CD4-positive, alpha-beta T cell (primary cell): ENCODE measurements around the gene TMEM208. TPM values are rescaled to one million over a fixed set of nuclear protein-coding genes. Genes with fewer than 3 reads are reported as not detected.

Experiments
- ATAC-seq: fragments of 200-7000 bp; cut with Tn5 transposase; one replicate; pipeline ENCODE4 v1.10.0; 2022; ENCODE audit warnings: mild to moderate bottlenecking; ENCODE audit not compliant: poor library complexity
- CTCF ChIA-PET: fragments of 350-600 bp; sonication (Branson Sonifier 250); formaldehyde crosslinking; loops from one replicate; lab custom pipeline; 2021; ENCODE audit warnings: antibody characterized with exemption, inconsistent platforms; lab: Charles Lee
- POLR2A ChIA-PET: fragments of 350-600 bp; sonication (Branson Sonifier 250); formaldehyde crosslinking; loops from one replicate; lab custom pipeline; 2021; ENCODE audit warnings: antibody characterized with exemption, inconsistent platforms; lab: Charles Lee
- DNase-seq, 14 experiments: peaks; one replicate each; pipeline ENCODE4 v3.0.0-alpha.2; 2013 to 2020; ENCODE audit warnings: mixed read lengths in 2 of 14
- H3K27ac ChIP-seq, 2 donors: one replicate each; pipeline versions ENCODE4 v1.5.1 to v1.7.0; 2013; ENCODE audit warnings: low read length in 2 of 2, low read depth in 1 of 2, mild to moderate bottlenecking in 1 of 2
- H3K27me3 ChIP-seq, 2 experiments: 1 replicate in 1 of 2; 2 replicates in 1 of 2; pipeline versions ENCODE4 v1.6.1 to v1.7.0; 2013; ENCODE audit warnings: low read length in 2 of 2, control low read depth in 1 of 2, mild to moderate bottlenecking in 1 of 2, moderate library complexity in 1 of 2; ENCODE audit not compliant: insufficient read depth in 2 of 2, control insufficient read depth in 1 of 2
- H3K36me3 ChIP-seq: one replicate; pipeline ENCODE4 v1.6.1; 2013; ENCODE audit warnings: low read length, control low read depth; ENCODE audit not compliant: insufficient read depth
- H3K4me1 ChIP-seq: one replicate; pipeline ENCODE4 v1.6.1; 2013; ENCODE audit warnings: low read length, control low read depth; ENCODE audit not compliant: insufficient read depth
- H3K4me3 ChIP-seq: one replicate; pipeline ENCODE4 v1.5.1; 2013; ENCODE audit warnings: mild to moderate bottlenecking, low read length, moderate library complexity
- H3K9me3 ChIP-seq, 2 experiments: 1 replicate in 1 of 2; 2 replicates in 1 of 2; pipeline versions ENCODE4 v1.6.1 to v1.7.0; 2013; ENCODE audit warnings: low read length in 2 of 2, mild to moderate bottlenecking in 2 of 2, control low read depth in 1 of 2, moderate library complexity in 1 of 2; ENCODE audit not compliant: control insufficient read depth in 1 of 2, insufficient read depth in 1 of 2
- H3K27ac Mint-ChIP-seq: one replicate; pipeline ENCODE4 v1.8.0; 2020; ENCODE audit warnings: mixed read lengths
- H3K27me3 Mint-ChIP-seq: one replicate; pipeline ENCODE4 v1.8.0; 2021; ENCODE audit warnings: mixed read lengths
- H3K36me3 Mint-ChIP-seq: one replicate; pipeline ENCODE4 v1.8.0; 2021; ENCODE audit warnings: low read depth, mixed read lengths
- H3K4me1 Mint-ChIP-seq: one replicate; pipeline ENCODE4 v1.8.0; 2021; ENCODE audit warnings: low read depth, mixed read lengths
- H3K4me3 Mint-ChIP-seq: one replicate; pipeline ENCODE4 v1.8.0; 2020; ENCODE audit warnings: mild to moderate bottlenecking, mixed read lengths
- H3K9me3 Mint-ChIP-seq: one replicate; pipeline ENCODE4 v1.8.0; 2020; ENCODE audit warnings: mixed read lengths
- CTCF ChIP-seq: fragments of 200-600 bp; IDR thresholded peaks from one replicate; pipeline ENCODE4 v1.8.0; 2022; ENCODE audit warnings: antibody characterized with exemption, mild to moderate bottlenecking
- intact Hi-C, 2 experiments: fragments of 100-400 bp; cut with DNase I in 1 of 2; cut with micrococcal nuclease in 1 of 2; formaldehyde crosslinking; loops; one replicate each; pipeline versions ENCODE4 v1.15.1 to v1.9.0; 2023 to 2025; cut with DNase I, micrococcal nuclease
- total RNA-seq, 174 experiments: library from RNA in 2 of 174; stranded (reverse) in 2 of 174; gene quantifications; one replicate each; pipeline ENCODE4 v1.2.3 and lab custom pipeline; 2021 to 2026

TMEM208 gene
- total RNA-seq, 2 experiments from 2014 or later: 35.8 to 37.6 TPM

- Mint-ChIP-seq H3K9me3 (no peaks in the 10 kb centered on the region), H3K36me3 (no peaks in the 10 kb centered on the region), H3K4me3 (peak overlapping the region; percentile 34), H3K27ac (no peak overlapping the region), H3K4me1 (peaks cover 17% of the 10 kb centered on the region), H3K27me3 (no peaks in the 10 kb centered on the region)
- Histone ChIP-seq H3K4me3 (no peak overlapping the region), H3K9me3 (no peaks in the 10 kb centered on the region), H3K27me3 (no peaks in the 10 kb centered on the region), H3K36me3 (no peaks in the 10 kb centered on the region), H3K27ac (no peak overlapping the region), H3K4me1 (peaks cover 29% of the 10 kb centered on the region)
- no peak for DNase-seq
- ChIA-PET CTCF (interaction anchor here (1.9 kb wide), 1 partner anchor 29 kb away, joined by 6 read pairs; no protein-coding TSS in a partner anchor), POLR2A (interaction anchor here (5.2 kb wide), 1 partner anchor 25 kb away, joined by 51 read pairs; the partner anchor contains the start of genes FBXL8 and TRADD)
- intact Hi-C loops: loop anchor here (5.0 to 10.0 kb wide), 2 partner anchors 169 to 172 kb away; no protein-coding TSS in a partner anchor
- no peak for ATAC-seq
- TF ChIP-seq CTCF: no peak
Observed at GRCh38 chr16:67186550-67186950, 40.4 kb upstream of the TMEM208 start.

GRCh38 chr16:67187175-67187890, 39.6 kb upstream of the TMEM208 start:
- CTCF ChIA-PET: no interaction called here
- Mint-ChIP-seq H3K36me3 (peaks cover 5% of the 10 kb centered on the region), H3K27ac (no peak overlapping the region), H3K4me3 (no peak overlapping the region), H3K9me3 (no peaks in the 10 kb centered on the region), H3K27me3 (no peaks in the 10 kb centered on the region), H3K4me1 (peaks cover 23% of the 10 kb centered on the region)
- ATAC-seq: no peak
- Histone ChIP-seq H3K4me3 (no peak overlapping the region), H3K9me3 (no peaks in the 10 kb centered on the region), H3K4me1 (peaks cover 35% of the 10 kb centered on the region), H3K27me3 (no peaks in the 10 kb centered on the region), H3K36me3 (no peaks in the 10 kb centered on the region), H3K27ac (no peak overlapping the region)
- intact Hi-C loops: loop anchor here (5.0 to 10.0 kb wide), 2 partner anchors 170 to 173 kb away; no protein-coding TSS in a partner anchor
- TF ChIP-seq CTCF: no peak
- no peak for DNase-seq
- POLR2A ChIA-PET: interaction anchor here (5.2 kb wide), 1 partner anchor 26 kb away, joined by 51 read pairs; the partner anchor contains the start of genes FBXL8 and TRADD

- no peak for TF ChIP-seq CTCF
- no peak overlapping the region for H3K4me3 ChIP-seq
- Mint-ChIP-seq H3K27me3 (no peaks in the 10 kb centered on the region), H3K36me3 (peaks cover 10% of the 10 kb centered on the region), H3K9me3 (no peaks in the 10 kb centered on the region), H3K4me3 (peak overlapping the region; percentile 60), H3K27ac (no peak overlapping the region), H3K4me1 (peaks cover 32% of the 10 kb centered on the region)
- H3K27ac ChIP-seq: no peak overlapping the region
- no peaks in the 10 kb centered on the region for H3K9me3 ChIP-seq
- ATAC-seq (no peak), DNase-seq (no peak)
- intact Hi-C loops: loop anchor here (5.0 to 10.0 kb wide), 2 partner anchors 171 to 174 kb away; no protein-coding TSS in a partner anchor
- H3K36me3 ChIP-seq: peaks cover 5% of the 10 kb centered on the region
- H3K27me3 ChIP-seq: no peaks in the 10 kb centered on the region
- CTCF ChIA-PET: interaction anchor here (1.4 kb wide), 1 partner anchor 170 kb away, joined by 3 read pairs; no protein-coding TSS in a partner anchor
- H3K4me1 ChIP-seq: peaks cover 40% of the 10 kb centered on the region
- POLR2A ChIA-PET: interaction anchor here (0.7 kb wide), 1 partner anchor 379 kb away, joined by 3 read pairs; no protein-coding TSS in a partner anchor
Observed at GRCh38 chr16:67188323-67188722, 38.6 kb upstream of the TMEM208 start.
